Measurements from ENCODE around the gene SCYGR7. TPM values are rescaled to one million over a fixed set of nuclear protein-coding genes. Genes with fewer than 3 reads are reported as not detected.

The SCYGR7 gene
- total RNA-seq, 6 experiments from 2014 or later, result not detected

GRCh38 chr2:227767830-227768229 lies 39.7 kb downstream of the SCYGR7 start:
- Histone ChIP-seq H3K36me3 (no peaks in the 10 kb centered on the region), H3K9me3 (no peaks in the 10 kb centered on the region), H3K27me3 (no peaks in the 10 kb centered on the region), H3K4me1 (peaks cover 0 to 4% (median 0%) of the 10 kb centered on the region in 4 donors), H3K27ac (no peak overlapping the region), H3K4me3 (no peak overlapping the region)
- no peak for ATAC-seq
- intact Hi-C loops (cut with DNase I), result loop anchor here in 1 of 2 donors (5.0 to 10.0 kb wide), 2 partner anchors 106 to 363 kb away; no protein-coding TSS in a partner anchor
- 93% methylated on average over 3 of the region's 22 CpGs for WGBS (ENCODE audit: insufficient coverage, low coverage, low lambda C conversion rate, missing lambda C conversion rate)
- TF ChIP-seq POLR2A (IDR thresholded peaks at IDR 0.05) (no peak), CTCF (IDR thresholded peaks at IDR 0.05) (no peak)
- peak in 1 of 3 donors; percentile 23 for DNase-seq

GRCh38 chr2:227772197-227772661 lies 44.1 kb downstream of the SCYGR7 start:
- H3K4me1 ChIP-seq, result no peaks in the 10 kb centered on the region
- intact Hi-C loops (cut with DNase I), result no loop called here
- 50% methylated on average over 2 of the region's 5 CpGs for WGBS (ENCODE audit: insufficient coverage, low coverage, low lambda C conversion rate, missing lambda C conversion rate)
- ATAC-seq (no peak), DNase-seq (no peak)
- no peak overlapping the region for H3K4me3 ChIP-seq
- TF ChIP-seq POLR2A (IDR thresholded peaks at IDR 0.05) (no peak), CTCF (IDR thresholded peaks at IDR 0.05) (no peak)
- H3K27ac ChIP-seq, result no peak overlapping the region
- no peaks in the 10 kb centered on the region for H3K36me3 ChIP-seq
- H3K27me3 ChIP-seq, result no peaks in the 10 kb centered on the region
- no peaks in the 10 kb centered on the region for H3K9me3 ChIP-seq

- no peak overlapping the region for H3K4me3 ChIP-seq
- no peak overlapping the region for H3K27ac ChIP-seq
- no peaks in the 10 kb centered on the region for H3K9me3 ChIP-seq
- DNase-seq (no peak), ATAC-seq (no peak)
- no peaks in the 10 kb centered on the region for H3K4me1 ChIP-seq
- H3K27me3 ChIP-seq, result no peaks in the 10 kb centered on the region
- intact Hi-C loops (cut with DNase I), result no loop called here
- 79% methylated on average over 2 of the region's 2 CpGs for WGBS (ENCODE audit: insufficient coverage, low coverage, low lambda C conversion rate, missing lambda C conversion rate)
- TF ChIP-seq CTCF (IDR thresholded peaks at IDR 0.05), result no peak
- TF ChIP-seq POLR2A (IDR thresholded peaks at IDR 0.05), result no peak
- H3K36me3 ChIP-seq, result no peaks in the 10 kb centered on the region
Observed at GRCh38 chr2:227772932-227773331, 44.8 kb downstream of the SCYGR7 start.

- H3K27ac ChIP-seq, result no peak overlapping the region
- no peaks in the 10 kb centered on the region for H3K36me3 ChIP-seq
- H3K4me3 ChIP-seq, result no peak overlapping the region
- peak in 3 of 4 donors; percentile 24 to 43 (median 36) for TF ChIP-seq CTCF (IDR thresholded peaks at IDR 0.05)
- no peak for TF ChIP-seq POLR2A (IDR thresholded peaks at IDR 0.05)
- DNase-seq, result no peak
- 46% methylated on average over 15 of the region's 15 CpGs for WGBS (ENCODE audit: insufficient coverage, low coverage, low lambda C conversion rate, missing lambda C conversion rate)
- H3K9me3 ChIP-seq, result no peaks in the 10 kb centered on the region
- no peaks in the 10 kb centered on the region for H3K27me3 ChIP-seq
- H3K4me1 ChIP-seq, result no peaks in the 10 kb centered on the region
- intact Hi-C loops (cut with DNase I), result no loop called here
- peak in 2 of 4 donors; percentile 40 to 74 for ATAC-seq
Observed at GRCh38 chr2:227774011-227774624, 46.0 kb downstream of the SCYGR7 start.
